IPS DF 4.7 (cell line): ENCODE data around the gene SECISBP2L.

Experiments
- DNase-seq: peaks from one replicate; pipeline ENCODE4 v3.0.0-alpha.2; 2013; ENCODE audit warnings: low spot score; ENCODE audit errors: extremely low read depth

Gene SECISBP2L

GRCh38 chr15:48964898-48965297 lies 81.3 kb downstream of the SECISBP2L start:
- no peak for DNase-seq

GRCh38 chr15:48963524-48964113 lies 82.6 kb downstream of the SECISBP2L start, which contains the start of gene SHC4:
Gene SHC4, minus strand, starts transcription at chr15:48963919. Its CDS starts 904 bp downstream, at chr15:48963015.
- no peak for DNase-seq

GRCh38 chr15:48962662-48963523 lies 83.4 kb downstream of the SECISBP2L start:
- DNase-seq: no peak

- no peak for DNase-seq
Observed at GRCh38 chr15:48955967-48956366, 90.3 kb downstream of the SECISBP2L start.

GRCh38 chr15:48955370-48955769 lies 90.9 kb downstream of the SECISBP2L start:
- DNase-seq: no peak

- DNase-seq: no peak
Observed at GRCh38 chr15:48954538-48954937, 91.7 kb downstream of the SECISBP2L start.

GRCh38 chr15:48946840-48947187 lies 99.4 kb downstream of the SECISBP2L start:
- DNase-seq: no peak

- no peak for DNase-seq
Observed at GRCh38 chr15:48946074-48946839, 100.0 kb downstream of the SECISBP2L start.

- DNase-seq: no peak
Observed at GRCh38 chr15:48945386-48945785, 100.9 kb downstream of the SECISBP2L start.

- DNase-seq: no peak
Observed at GRCh38 chr15:48941904-48942303, 104.3 kb downstream of the SECISBP2L start.

- DNase-seq: no peak
Observed at GRCh38 chr15:48940508-48940907, 105.7 kb downstream of the SECISBP2L start.

- DNase-seq: no peak
Observed at GRCh38 chr15:48939648-48940047, 106.6 kb downstream of the SECISBP2L start.
